OCI-LY1 (cell line): Measurements from ENCODE around the gene PKD2L1.
A peak's percentile ranks its signal among the peaks of the same experiment; 100 is the strongest.

Source experiments
- H2AFZ ChIP-seq: fragments of 200-600 bp; sonication (generic), shearing (Covaris generic); 2 replicates; pipeline ENCODE4 v1.6.0; 2014; ENCODE audit warnings: antibody characterized with exemption, mild to moderate bottlenecking, low read length
- H3F3A ChIP-seq: fragments of 200-600 bp; sonication (generic), shearing (Covaris generic); 2 replicates; pipeline ENCODE4 v1.6.0; 2014; ENCODE audit warnings: mild to moderate bottlenecking, antibody characterized with exemption, low read length, moderate library complexity; ENCODE audit not compliant: insufficient read depth
- H3K27ac ChIP-seq: fragments of 200-600 bp; sonication (generic); 2 replicates; pipeline ENCODE4 v1.5.1; 2014; ENCODE audit warnings: low read length, mixed run types, mild to moderate bottlenecking, low read depth; ENCODE audit not compliant: poor library complexity, severe bottlenecking
- H3K27me3 ChIP-seq: fragments of 200-600 bp; sonication (generic); 2 replicates; pipeline ENCODE4 v1.6.0; 2014; ENCODE audit warnings: antibody characterized with exemption, mild to moderate bottlenecking, low read length, moderate library complexity; ENCODE audit not compliant: insufficient read depth
- H3K36me3 ChIP-seq: fragments of 200-600 bp; sonication (generic); 2 replicates; pipeline ENCODE4 v1.6.1; 2014; ENCODE audit warnings: mild to moderate bottlenecking, antibody characterized with exemption, low read length, moderate library complexity, mixed read lengths; ENCODE audit not compliant: insufficient read depth
- H3K4me1 ChIP-seq: fragments of 200-600 bp; sonication (generic); 2 replicates; pipeline ENCODE4 v1.5.1; 2014; ENCODE audit warnings: mild to moderate bottlenecking, low read length, moderate library complexity; ENCODE audit not compliant: insufficient read depth, severe bottlenecking
- H3K4me2 ChIP-seq: fragments of 200-600 bp; sonication (generic), shearing (Covaris generic); 2 replicates; pipeline ENCODE4 v1.6.1; 2014; ENCODE audit warnings: low read length
- H3K4me3 ChIP-seq: fragments of 200-600 bp; sonication (generic); 2 replicates; pipeline ENCODE4 v1.5.1; 2014; ENCODE audit warnings: low read length, low read depth, mild to moderate bottlenecking, mixed read lengths; ENCODE audit not compliant: poor library complexity, severe bottlenecking
- H3K79me2 ChIP-seq: fragments of 200-600 bp; shearing (Covaris generic); 2 replicates; pipeline ENCODE4 v1.6.1; 2016; ENCODE audit warnings: mixed run types, low read length, mixed read lengths; ENCODE audit not compliant: insufficient read depth
- H3K9ac ChIP-seq: fragments of 200-600 bp; sonication (generic), shearing (Covaris generic); 2 replicates; pipeline ENCODE4 v1.6.1; 2014; ENCODE audit warnings: mild to moderate bottlenecking, low read length, mixed read lengths
- H3K9me2 ChIP-seq: fragments of 200-600 bp; sonication (generic), shearing (Covaris generic); 2 replicates; pipeline ENCODE4 v1.6.1; 2014; ENCODE audit warnings: low read depth, mild to moderate bottlenecking, low read length, mixed read lengths
- H3K9me3 ChIP-seq: fragments of 200-600 bp; shearing (Covaris generic); 2 replicates; pipeline ENCODE4 v1.6.1; 2014; ENCODE audit warnings: low read length, mixed read lengths
- H4K20me1 ChIP-seq: fragments of 200-600 bp; sonication (generic), shearing (Covaris generic); 2 replicates; pipeline ENCODE4 v1.6.0; 2016; ENCODE audit warnings: mild to moderate bottlenecking, low read length; ENCODE audit not compliant: insufficient read depth
- CTCF ChIP-seq: fragments of 200-600 bp; sonication (generic), shearing (Covaris generic); IDR thresholded peaks from 2 replicates; pipeline ENCODE4 v1.5.1; 2017; ENCODE audit warnings: mild to moderate bottlenecking, antibody characterized with exemption, low read length, moderate library complexity, mixed read lengths
- EZH2 ChIP-seq: fragments of 200-600 bp; sonication (generic), shearing (Covaris generic); IDR thresholded peaks from 2 replicates; pipeline ENCODE4 v1.8.0; 2017; ENCODE audit warnings: borderline replicate concordance, mixed run types, mild to moderate bottlenecking, antibody characterized with exemption, low read length, moderate library complexity, mixed read lengths

PKD2L1 gene

GRCh38 chr10:100267239-100268104 lies 62.6 kb downstream of the PKD2L1 start, which contains the start of gene CWF19L1:
TSS of gene CWF19L1 (minus strand) at chr10:100267638. CDS start at chr10:100267593, 45 bp downstream.
- Histone ChIP-seq H3K79me2 (no peaks in the 10 kb centered on the region), H4K20me1 (no peaks in the 10 kb centered on the region)

GRCh38 chr10:100265821-100266485 lies 64.1 kb downstream of the PKD2L1 start:
- Histone ChIP-seq H3K4me3 (peak overlapping the region; percentile 99), H4K20me1 (no peaks in the 10 kb centered on the region), H3F3A (no peaks in the 10 kb centered on the region), H3K27ac (no peak overlapping the region), H3K9me3 (no peaks in the 10 kb centered on the region), H3K4me2 (peak overlapping the region; percentile 82), H3K9me2 (no peaks in the 10 kb centered on the region), H2AFZ (no peak overlapping the region), H3K79me2 (no peaks in the 10 kb centered on the region), H3K27me3 (no peaks in the 10 kb centered on the region), H3K9ac (peak overlapping the region; percentile 93; the same call in 1 of the 2 replicates), H3K4me1 (peaks cover 16% of the 10 kb centered on the region), H3K36me3 (no peaks in the 10 kb centered on the region)
- TF ChIP-seq EZH2 = no peak
- TF ChIP-seq CTCF = no peak

More at GRCh38 chr10:100267239-100268104, 62.6 kb downstream of the PKD2L1 start, which contains the start of gene CWF19L1:
- Histone ChIP-seq H3K27ac (no peak within 1 kb of the TSS), H3K4me1 (peaks cover 16% of the 10 kb centered on the region), H3K27me3 (no peaks in the 10 kb centered on the region), H3K4me2 (peak within 1 kb of the TSS; percentile 82), H3K9ac (peak within 1 kb of the TSS; percentile 93), H3K9me3 (no peaks in the 10 kb centered on the region), H3K4me3 (peak within 1 kb of the TSS; percentile 99), H3K9me2 (no peaks in the 10 kb centered on the region), H2AFZ (no peak within 1 kb of the TSS), H3F3A (no peaks in the 10 kb centered on the region), H3K36me3 (no peaks in the 10 kb centered on the region)
- no peak for TF ChIP-seq CTCF
- no peak for TF ChIP-seq EZH2

GRCh38 chr10:100254191-100254590 lies 75.8 kb downstream of the PKD2L1 start:
- peaks cover 49% of the 10 kb centered on the region for H3K36me3 ChIP-seq
- H3K27me3 ChIP-seq = no peaks in the 10 kb centered on the region
- no peak overlapping the region for H2AFZ ChIP-seq
- H3K9me3 ChIP-seq = no peaks in the 10 kb centered on the region
- no peak overlapping the region for H3K9ac ChIP-seq
- H3F3A ChIP-seq = no peaks in the 10 kb centered on the region
- no peak for TF ChIP-seq EZH2
- no peak for TF ChIP-seq CTCF
- no peaks in the 10 kb centered on the region for H3K4me1 ChIP-seq
- H4K20me1 ChIP-seq = no peaks in the 10 kb centered on the region
- no peaks in the 10 kb centered on the region for H3K79me2 ChIP-seq
- no peaks in the 10 kb centered on the region for H3K9me2 ChIP-seq
- H3K27ac ChIP-seq = no peak overlapping the region
- H3K4me3 ChIP-seq = no peak overlapping the region
- no peak overlapping the region for H3K4me2 ChIP-seq
